ENCODE data around the gene KCNAB1. TPM values are rescaled to one million over a fixed set of nuclear protein-coding genes. Genes with fewer than 3 reads are reported as not detected.

KCNAB1 gene
- polyA plus RNA-seq, 4 donors = 1.0 to 3.9 TPM; not detected in 2

DNA sequence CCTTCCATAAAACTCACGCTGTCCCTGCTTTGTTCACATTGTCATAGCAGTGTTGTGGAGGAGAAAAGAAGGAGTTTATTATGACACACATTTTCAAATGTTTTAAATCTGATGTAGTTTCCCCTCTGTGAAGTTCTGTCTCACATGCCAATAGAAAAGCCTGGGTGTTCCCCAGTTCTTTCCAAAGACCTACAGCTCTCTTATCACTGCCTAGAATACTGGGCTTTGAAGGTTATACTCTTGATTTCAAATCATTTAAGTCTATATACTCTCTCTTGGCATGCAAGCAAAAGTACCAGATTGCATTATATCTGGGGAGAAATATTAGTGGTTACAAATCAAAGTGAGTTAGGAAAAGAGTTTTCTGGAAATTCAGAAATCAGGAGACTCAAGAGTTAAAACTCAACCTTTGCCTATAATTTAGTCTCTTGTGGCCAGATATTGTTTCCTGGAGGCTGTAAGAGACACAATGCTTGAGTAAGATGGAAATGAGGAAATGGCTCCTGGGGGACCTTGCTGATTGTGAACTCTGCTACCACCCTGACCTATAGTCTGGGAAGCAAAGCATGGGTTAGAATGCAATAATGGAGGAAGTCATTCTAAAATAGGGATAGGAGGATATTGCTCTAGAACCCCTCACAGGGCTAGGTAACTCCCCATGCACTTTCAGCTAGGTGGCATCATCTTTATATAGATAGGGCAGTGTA lies 182.8 kb downstream of the KCNAB1 start:
- H3K27me3 ChIP-seq (ENCODE audit: control insufficient read depth in 3 of 3, insufficient read depth in 3 of 3, low read length in 3 of 3) = no peaks in the 10 kb centered on the region
- FAIRE-seq = no peak
- H3K9me3 ChIP-seq (ENCODE audit: control insufficient read depth in 2 of 2, insufficient read depth in 1 of 2, low read depth in 1 of 2, low read length in 1 of 2) = no peaks in the 10 kb centered on the region
- H3K27ac ChIP-seq (ENCODE audit: low read depth in 1 of 3, low read length in 2 of 3) = no peak overlapping the region
- 63 to 74% (median 67%) methylated on average over 1 of the region's 1 CpG for WGBS, 3 donors
- no peaks in the 10 kb centered on the region for H3K36me3 ChIP-seq (ENCODE audit: control insufficient read depth in 3 of 3, insufficient read depth in 2 of 3, low read depth in 1 of 3, low read length in 3 of 3)
- H3K4me3 ChIP-seq (ENCODE audit: low read depth in 1 of 3, low read length in 3 of 3) = no peak overlapping the region
- H3K4me1 ChIP-seq (ENCODE audit: control insufficient read depth in 3 of 3, insufficient read depth in 2 of 3, low read depth in 1 of 3, low read length in 2 of 3) = no peaks in the 10 kb centered on the region
- no peak for DNase-seq

DNA sequence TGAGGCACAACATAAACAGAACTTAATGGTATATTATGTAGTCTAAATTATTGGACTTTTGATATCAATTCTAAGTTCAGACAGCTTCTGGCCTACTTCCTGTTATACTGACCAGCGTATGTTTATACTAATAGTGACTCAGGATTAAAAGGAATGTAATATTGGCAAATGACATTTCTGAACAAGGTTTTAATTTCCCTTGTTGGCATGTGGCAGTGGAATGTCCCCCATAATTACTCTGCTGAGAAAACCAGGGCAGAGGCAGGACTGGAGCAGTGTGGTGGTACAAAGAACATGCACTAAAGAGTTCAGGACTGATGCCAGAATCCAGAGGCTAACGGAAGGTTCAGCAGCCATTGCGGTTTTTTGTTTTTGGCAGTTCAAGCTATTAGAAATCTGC lies 184.0 kb downstream of the KCNAB1 start:
- Histone ChIP-seq H3K27ac (ENCODE audit: low read depth in 1 of 3, low read length in 2 of 3) (no peak overlapping the region), H3K4me3 (ENCODE audit: low read depth in 1 of 3, low read length in 3 of 3) (no peak overlapping the region), H3K36me3 (ENCODE audit: control insufficient read depth in 3 of 3, insufficient read depth in 2 of 3, low read depth in 1 of 3, low read length in 3 of 3) (no peaks in the 10 kb centered on the region), H3K4me1 (ENCODE audit: control insufficient read depth in 3 of 3, insufficient read depth in 2 of 3, low read depth in 1 of 3, low read length in 2 of 3) (no peaks in the 10 kb centered on the region), H3K27me3 (ENCODE audit: control insufficient read depth in 3 of 3, insufficient read depth in 3 of 3, low read length in 3 of 3) (no peaks in the 10 kb centered on the region), H3K9me3 (ENCODE audit: control insufficient read depth in 2 of 2, insufficient read depth in 1 of 2, low read depth in 1 of 2, low read length in 1 of 2) (no peaks in the 10 kb centered on the region)
- FAIRE-seq (no peak), DNase-seq (no peak)
- 69 to 89% (median 74%) methylated on average over 3 of the region's 3 CpGs for WGBS, 3 donors

DNA sequence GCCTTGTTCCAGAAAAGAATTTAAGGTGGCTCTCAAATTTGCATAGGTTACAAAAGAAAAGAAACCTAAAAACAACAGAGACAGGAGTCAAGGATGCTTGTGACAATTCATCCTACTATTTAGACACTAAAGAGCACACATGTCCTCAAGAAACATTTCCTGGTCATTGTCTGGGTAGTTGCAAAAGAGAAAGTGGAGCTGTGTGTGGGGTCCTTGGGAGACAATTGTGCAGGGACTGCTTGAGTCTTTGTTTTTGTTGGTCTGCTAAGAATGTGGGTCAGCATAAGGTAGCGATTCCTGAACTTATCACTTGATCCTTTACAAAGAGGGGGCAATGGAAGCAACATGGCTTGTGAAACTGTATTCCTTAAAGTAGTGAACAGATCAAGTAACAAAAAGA lies 185.3 kb downstream of the KCNAB1 start:
- H3K36me3 ChIP-seq (ENCODE audit: control insufficient read depth in 3 of 3, insufficient read depth in 2 of 3, low read depth in 1 of 3, low read length in 3 of 3) = no peaks in the 10 kb centered on the region
- H3K9me3 ChIP-seq (ENCODE audit: control insufficient read depth in 2 of 2, insufficient read depth in 1 of 2, low read depth in 1 of 2, low read length in 1 of 2) = no peaks in the 10 kb centered on the region
- no peak overlapping the region for H3K27ac ChIP-seq (ENCODE audit: low read depth in 1 of 3, low read length in 2 of 3)
- H3K4me3 ChIP-seq (ENCODE audit: low read depth in 1 of 3, low read length in 3 of 3) = no peak overlapping the region
- no peaks in the 10 kb centered on the region for H3K4me1 ChIP-seq (ENCODE audit: control insufficient read depth in 3 of 3, insufficient read depth in 2 of 3, low read depth in 1 of 3, low read length in 2 of 3)
- H3K27me3 ChIP-seq (ENCODE audit: control insufficient read depth in 3 of 3, insufficient read depth in 3 of 3, low read length in 3 of 3) = no peaks in the 10 kb centered on the region
- 83 to 94% (median 90%) methylated on average over 1 of the region's 1 CpG for WGBS, 3 donors
- FAIRE-seq = no peak
- DNase-seq = no peak

- H3K4me3 ChIP-seq (ENCODE audit: low read depth in 1 of 3, low read length in 3 of 3) = no peak overlapping the region
- FAIRE-seq (no peak), DNase-seq (peak in 1 of 2 donors; percentile 14)
- no peaks in the 10 kb centered on the region for H3K9me3 ChIP-seq (ENCODE audit: control insufficient read depth in 2 of 2, insufficient read depth in 1 of 2, low read depth in 1 of 2, low read length in 1 of 2)
- H3K36me3 ChIP-seq (ENCODE audit: control insufficient read depth in 3 of 3, insufficient read depth in 2 of 3, low read depth in 1 of 3, low read length in 3 of 3) = no peaks in the 10 kb centered on the region
- H3K27ac ChIP-seq (ENCODE audit: low read depth in 1 of 3, low read length in 2 of 3) = no peak overlapping the region
- 26 to 38% (median 35%) methylated on average over 4 of the region's 4 CpGs for WGBS, 3 donors
- H3K4me1 ChIP-seq (ENCODE audit: control insufficient read depth in 3 of 3, insufficient read depth in 2 of 3, low read depth in 1 of 3, low read length in 2 of 3) = no peaks in the 10 kb centered on the region
- H3K27me3 ChIP-seq (ENCODE audit: control insufficient read depth in 3 of 3, insufficient read depth in 3 of 3, low read length in 3 of 3) = no peaks in the 10 kb centered on the region
These were observed 187.3 kb downstream of the KCNAB1 start for GRCh38 chr3:156307704-156308103.

DNA sequence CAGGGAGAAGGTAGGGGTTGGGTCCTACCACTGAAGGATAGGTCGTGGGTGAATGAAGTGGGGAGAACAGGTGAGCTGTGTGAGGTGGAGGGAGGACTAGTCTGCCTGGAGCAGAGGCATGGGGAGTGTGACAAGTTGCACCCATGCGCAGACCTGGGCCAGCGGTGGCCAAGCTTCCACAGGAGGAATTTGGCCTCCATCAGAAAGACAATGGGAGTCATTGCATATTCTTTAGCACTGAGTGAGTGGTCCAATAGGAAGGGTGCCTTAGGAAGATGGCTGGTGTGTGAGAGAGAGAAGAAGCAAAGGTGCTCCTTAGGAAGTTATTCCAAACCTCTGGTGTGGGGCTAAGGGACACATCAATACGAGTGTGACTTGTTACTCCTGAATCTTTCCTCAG lies 191.1 kb downstream of the KCNAB1 start:
- Histone ChIP-seq H3K36me3 (ENCODE audit: control insufficient read depth in 3 of 3, insufficient read depth in 2 of 3, low read depth in 1 of 3, low read length in 3 of 3) (no peaks in the 10 kb centered on the region), H3K27me3 (ENCODE audit: control insufficient read depth in 3 of 3, insufficient read depth in 3 of 3, low read length in 3 of 3) (no peaks in the 10 kb centered on the region), H3K4me1 (ENCODE audit: control insufficient read depth in 3 of 3, insufficient read depth in 2 of 3, low read depth in 1 of 3, low read length in 2 of 3) (no peaks in the 10 kb centered on the region), H3K9me3 (ENCODE audit: control insufficient read depth in 2 of 2, insufficient read depth in 1 of 2, low read depth in 1 of 2, low read length in 1 of 2) (no peaks in the 10 kb centered on the region), H3K27ac (ENCODE audit: low read depth in 1 of 3, low read length in 2 of 3) (no peak overlapping the region), H3K4me3 (ENCODE audit: low read depth in 1 of 3, low read length in 3 of 3) (no peak overlapping the region)
- FAIRE-seq = no peak
- no peak for DNase-seq
- 72 to 87% (median 80%) methylated on average over 4 of the region's 4 CpGs for WGBS, 3 donors

DNA sequence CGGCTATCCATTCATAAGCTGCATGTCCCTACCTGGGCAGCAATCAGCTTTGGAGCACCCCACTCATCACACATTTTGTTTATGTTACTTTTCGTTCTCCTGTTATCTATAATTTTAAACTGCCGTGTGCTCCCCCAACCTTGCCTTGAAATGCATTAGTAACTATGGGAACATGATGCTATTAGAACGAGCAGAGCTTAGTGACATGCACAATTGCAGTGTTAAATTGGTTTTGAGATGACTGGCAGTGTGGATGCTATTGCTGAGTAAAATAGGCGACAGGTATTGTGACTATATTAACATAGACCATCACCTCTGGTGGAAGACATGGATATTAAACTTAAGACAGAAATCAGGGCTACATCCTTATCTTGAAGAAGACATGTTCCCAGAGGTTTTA lies 191.6 kb downstream of the KCNAB1 start:
- Histone ChIP-seq H3K9me3 (ENCODE audit: control insufficient read depth in 2 of 2, insufficient read depth in 1 of 2, low read depth in 1 of 2, low read length in 1 of 2) (no peaks in the 10 kb centered on the region), H3K27ac (ENCODE audit: low read depth in 1 of 3, low read length in 2 of 3) (no peak overlapping the region), H3K4me3 (ENCODE audit: low read depth in 1 of 3, low read length in 3 of 3) (no peak overlapping the region), H3K36me3 (ENCODE audit: control insufficient read depth in 3 of 3, insufficient read depth in 2 of 3, low read depth in 1 of 3, low read length in 3 of 3) (no peaks in the 10 kb centered on the region), H3K27me3 (ENCODE audit: control insufficient read depth in 3 of 3, insufficient read depth in 3 of 3, low read length in 3 of 3) (no peaks in the 10 kb centered on the region), H3K4me1 (ENCODE audit: control insufficient read depth in 3 of 3, insufficient read depth in 2 of 3, low read depth in 1 of 3, low read length in 2 of 3) (no peaks in the 10 kb centered on the region)
- WGBS, 3 donors = 70 to 77% (median 72%) methylated on average over 5 of the region's 5 CpGs
- DNase-seq = no peak
- FAIRE-seq = no peak

GRCh38 chr3:156316076-156316475 lies 195.7 kb downstream of the KCNAB1 start:
- Histone ChIP-seq H3K4me3 (ENCODE audit: low read depth in 1 of 3, low read length in 3 of 3) (no peak overlapping the region), H3K9me3 (ENCODE audit: control insufficient read depth in 2 of 2, insufficient read depth in 1 of 2, low read depth in 1 of 2, low read length in 1 of 2) (no peaks in the 10 kb centered on the region), H3K4me1 (ENCODE audit: control insufficient read depth in 3 of 3, insufficient read depth in 2 of 3, low read depth in 1 of 3, low read length in 2 of 3) (no peaks in the 10 kb centered on the region), H3K27me3 (ENCODE audit: control insufficient read depth in 3 of 3, insufficient read depth in 3 of 3, low read length in 3 of 3) (no peaks in the 10 kb centered on the region), H3K36me3 (ENCODE audit: control insufficient read depth in 3 of 3, insufficient read depth in 2 of 3, low read depth in 1 of 3, low read length in 3 of 3) (no peaks in the 10 kb centered on the region), H3K27ac (ENCODE audit: low read depth in 1 of 3, low read length in 2 of 3) (no peak overlapping the region)
- FAIRE-seq = no peak
- WGBS, 3 donors = 75 to 89% (median 85%) methylated on average over 1 of the region's 1 CpG
- no peak for DNase-seq

DNA sequence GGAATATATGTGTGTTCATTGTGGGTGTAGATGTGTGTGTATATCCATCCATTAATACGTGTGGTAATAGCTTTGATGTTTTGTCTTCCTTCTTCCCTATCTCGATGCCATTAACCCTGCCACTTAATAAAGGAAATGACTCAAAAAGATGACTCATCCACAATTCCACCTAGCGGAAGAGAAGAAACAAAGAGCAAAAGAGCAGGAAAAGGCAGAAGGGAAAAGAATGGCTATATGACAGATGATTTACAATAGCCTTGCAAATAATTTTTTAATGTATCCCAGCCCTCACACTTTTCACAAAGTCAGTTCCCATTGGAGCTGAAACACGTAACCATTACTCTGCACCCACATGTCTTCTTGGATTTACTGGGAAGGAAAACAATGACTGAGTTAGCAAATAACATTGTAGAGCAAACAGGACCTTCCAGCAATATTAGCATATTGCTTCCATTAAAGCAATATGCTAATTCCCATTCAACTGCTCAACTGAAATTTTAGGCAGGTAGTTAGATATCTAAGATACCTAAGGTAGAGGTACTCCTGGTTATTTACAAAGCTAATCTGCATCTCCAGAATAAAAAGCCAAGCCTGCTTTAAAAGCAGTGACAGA lies 197.2 kb downstream of the KCNAB1 start:
- no peaks in the 10 kb centered on the region for H3K9me3 ChIP-seq (ENCODE audit: control insufficient read depth in 2 of 2, insufficient read depth in 1 of 2, low read depth in 1 of 2, low read length in 1 of 2)
- H3K4me1 ChIP-seq (ENCODE audit: control insufficient read depth in 3 of 3, insufficient read depth in 2 of 3, low read depth in 1 of 3, low read length in 2 of 3) = no peaks in the 10 kb centered on the region
- FAIRE-seq = no peak
- DNase-seq = peak; percentile 9 to 44
- no peaks in the 10 kb centered on the region for H3K27me3 ChIP-seq (ENCODE audit: control insufficient read depth in 3 of 3, insufficient read depth in 3 of 3, low read length in 3 of 3)
- WGBS, 3 donors = 21 to 47% (median 33%) methylated on average over 4 of the region's 4 CpGs
- no peaks in the 10 kb centered on the region for H3K36me3 ChIP-seq (ENCODE audit: control insufficient read depth in 3 of 3, insufficient read depth in 2 of 3, low read depth in 1 of 3, low read length in 3 of 3)
- H3K4me3 ChIP-seq (ENCODE audit: low read depth in 1 of 3, low read length in 3 of 3) = no peak overlapping the region
- H3K27ac ChIP-seq (ENCODE audit: low read depth in 1 of 3, low read length in 2 of 3) = no peak overlapping the region

DNA sequence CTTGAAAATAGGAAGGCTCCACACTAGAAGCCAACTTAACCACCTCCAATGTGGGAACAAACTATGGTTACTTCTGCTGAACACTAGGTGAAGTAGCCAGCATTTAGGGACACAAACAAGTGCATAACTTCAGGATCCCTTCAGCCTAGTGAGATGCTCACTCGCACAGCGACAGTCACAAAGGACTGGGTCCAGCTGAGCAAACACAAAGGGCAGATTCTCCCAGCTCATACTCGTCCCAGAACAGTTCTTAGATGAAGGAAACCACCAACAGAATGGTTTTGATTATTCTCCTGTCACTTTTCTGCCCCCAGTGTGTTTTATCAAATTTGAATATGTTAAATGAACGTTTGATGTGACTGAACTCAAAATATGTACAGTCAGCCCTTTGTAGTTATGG lies 201.6 kb downstream of the KCNAB1 start:
- H3K27ac ChIP-seq (ENCODE audit: low read depth in 1 of 3, low read length in 2 of 3) = no peak overlapping the region
- 57 to 68% (median 59%) methylated on average over 4 of the region's 4 CpGs for WGBS, 3 donors
- no peaks in the 10 kb centered on the region for H3K27me3 ChIP-seq (ENCODE audit: control insufficient read depth in 3 of 3, insufficient read depth in 3 of 3, low read length in 3 of 3)
- H3K36me3 ChIP-seq (ENCODE audit: control insufficient read depth in 3 of 3, insufficient read depth in 2 of 3, low read depth in 1 of 3, low read length in 3 of 3) = no peaks in the 10 kb centered on the region
- no peaks in the 10 kb centered on the region for H3K4me1 ChIP-seq (ENCODE audit: control insufficient read depth in 3 of 3, insufficient read depth in 2 of 3, low read depth in 1 of 3, low read length in 2 of 3)
- DNase-seq (no peak), FAIRE-seq (no peak)
- no peaks in the 10 kb centered on the region for H3K9me3 ChIP-seq (ENCODE audit: control insufficient read depth in 2 of 2, insufficient read depth in 1 of 2, low read depth in 1 of 2, low read length in 1 of 2)
- H3K4me3 ChIP-seq (ENCODE audit: low read depth in 1 of 3, low read length in 3 of 3) = no peak overlapping the region
